T1000 (cell line): ENCODE data around the gene PDIK1L.
A peak's percentile ranks its signal among the peaks of the same experiment; 100 is the strongest.

Experiments
- DNase-seq: peaks from one replicate; lab custom pipeline; 2025; ENCODE audit warnings: mixed read lengths; lab: John Stamatoyannopoulos, UW

Gene PDIK1L

DNA sequence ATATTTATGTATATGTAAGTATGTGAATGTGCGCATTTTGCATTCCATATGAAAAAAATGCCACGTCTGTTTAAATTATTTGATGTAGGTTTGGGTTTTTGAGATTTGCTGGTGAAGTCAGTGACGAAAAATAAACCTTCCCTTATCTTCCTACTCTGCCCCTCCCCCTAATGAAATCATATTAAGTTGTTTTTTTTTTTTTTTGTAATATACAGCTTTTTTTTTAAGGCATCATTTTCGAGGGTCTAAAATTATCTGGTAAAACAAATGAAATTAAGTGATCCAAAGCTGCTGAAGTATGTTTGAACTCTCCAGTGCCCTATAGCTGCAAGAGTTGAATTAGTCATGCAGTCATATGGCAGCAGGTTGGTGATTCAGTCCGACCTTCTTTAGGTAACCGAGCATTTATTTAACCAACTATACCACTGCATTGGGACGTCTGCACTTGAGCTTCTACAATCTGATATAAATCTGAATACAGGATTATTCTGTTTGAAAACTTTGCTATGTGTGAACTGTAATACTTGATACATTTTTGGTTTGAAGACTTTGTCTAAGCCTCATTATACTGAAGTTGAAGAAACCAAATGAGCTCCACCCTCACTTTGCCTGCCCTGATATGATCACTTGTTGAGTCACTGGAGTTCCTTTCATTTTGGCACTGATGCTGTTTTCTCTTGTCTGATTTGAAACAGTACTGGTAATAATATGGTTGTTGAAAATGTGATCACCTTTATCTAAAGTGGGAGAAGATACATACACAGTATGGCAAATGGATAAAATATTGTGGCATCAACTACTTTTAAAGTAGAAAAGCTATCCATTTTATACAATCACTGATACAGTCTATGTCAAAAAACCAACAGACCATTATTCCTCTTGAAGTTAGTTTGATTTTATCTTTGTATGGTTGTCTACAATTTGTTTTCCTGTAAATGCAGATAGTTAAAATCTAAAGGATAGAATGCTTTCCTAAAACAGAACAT is 11.7 kb downstream of the PDIK1L start:
- DNase-seq: no peak

- DNase-seq: no peak
Observed at GRCh38 chr1:26124418-26125331, 13.1 kb downstream of the PDIK1L start.

GRCh38 chr1:26125382-26125781 is 13.8 kb downstream of the PDIK1L start:
- DNase-seq: no peak

GRCh38 chr1:26125946-26126320 is 14.3 kb downstream of the PDIK1L start:
- no peak for DNase-seq

DNA sequence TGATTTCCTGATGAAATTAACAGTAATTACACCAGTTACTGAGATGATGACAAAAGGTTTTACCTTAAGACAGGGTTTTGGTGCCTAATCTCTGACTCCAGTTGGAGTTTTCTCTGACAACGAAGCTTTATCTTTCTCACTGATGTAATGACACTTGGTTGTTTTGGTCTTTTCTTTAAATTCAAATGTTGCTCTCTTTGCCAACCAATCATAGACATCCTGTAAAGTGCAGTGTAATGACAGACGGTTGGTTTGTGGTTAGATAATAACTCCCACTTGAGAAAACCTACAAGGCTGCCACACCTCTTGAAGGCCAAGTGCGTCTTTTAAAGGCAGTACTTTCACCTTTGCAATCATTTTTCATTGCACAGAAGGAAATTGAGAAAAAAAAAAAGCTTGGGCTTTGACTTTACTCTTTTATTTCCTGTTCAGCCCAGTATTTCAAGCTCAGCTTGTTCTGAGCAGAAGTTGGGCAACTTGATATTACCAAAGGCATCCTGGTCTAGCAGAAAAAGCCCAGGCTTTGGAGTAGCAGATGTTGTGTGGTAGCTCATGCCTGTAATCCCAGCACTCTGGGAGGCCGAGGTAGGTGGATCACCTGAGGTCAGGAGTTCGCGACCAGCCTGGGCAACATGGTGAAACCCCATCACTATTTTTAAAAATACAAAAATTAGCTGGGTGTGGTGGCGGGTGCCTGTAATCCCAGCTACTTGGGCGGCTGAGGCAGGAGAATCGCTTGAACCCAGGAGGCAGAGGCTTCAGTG is 14.9 kb downstream of the PDIK1L start:
- no peak for DNase-seq

- DNase-seq: no peak
Observed at GRCh38 chr1:26127235-26128163, 15.9 kb downstream of the PDIK1L start.

- DNase-seq: no peak
Observed at GRCh38 chr1:26129778-26130177, 18.2 kb downstream of the PDIK1L start.

GRCh38 chr1:26130695-26131094 is 19.1 kb downstream of the PDIK1L start:
- DNase-seq: no peak

- no peak for DNase-seq
Observed at GRCh38 chr1:26132128-26132833, 20.7 kb downstream of the PDIK1L start.

DNA sequence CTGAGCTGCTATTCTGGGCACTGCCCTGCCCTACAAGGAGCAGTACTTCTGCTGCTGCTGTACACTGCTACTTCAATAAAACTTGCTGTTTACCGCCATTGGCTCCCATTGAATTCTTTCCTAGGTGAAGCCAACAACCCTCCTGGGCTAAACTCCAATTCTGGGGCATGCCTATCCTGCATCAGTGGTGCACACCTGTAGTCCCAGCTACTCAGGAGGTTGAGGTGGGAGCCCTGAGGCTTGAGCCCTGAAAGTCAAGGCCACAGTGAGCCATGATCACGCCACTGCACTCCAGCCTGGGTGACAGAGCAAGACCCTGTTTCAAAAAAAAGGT is 21.2 kb downstream of the PDIK1L start:
- no peak for DNase-seq

DNA sequence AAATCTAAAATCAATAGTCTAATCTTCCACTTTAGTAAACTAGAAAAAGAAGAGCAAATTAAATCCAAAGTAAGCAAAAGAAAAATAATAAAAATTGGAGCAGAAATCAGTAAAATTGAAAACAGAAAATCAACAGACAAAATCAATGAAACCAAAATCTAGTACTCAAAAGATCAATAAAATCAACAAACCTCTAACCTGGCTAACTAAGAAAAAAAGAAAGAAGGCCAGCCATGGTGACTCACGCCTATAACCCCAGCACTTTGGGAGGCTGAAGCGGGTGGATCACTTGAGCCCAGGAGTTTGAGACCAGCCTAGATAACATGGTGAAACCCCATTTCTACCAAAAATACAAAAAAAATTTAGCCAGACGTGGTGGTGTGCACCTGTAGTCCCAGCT is 22.8 kb downstream of the PDIK1L start:
- no peak for DNase-seq

- no peak for DNase-seq
Observed at GRCh38 chr1:26138974-26139558, 27.4 kb downstream of the PDIK1L start.

- DNase-seq: no peak
Observed at GRCh38 chr1:26142159-26142558, 30.5 kb downstream of the PDIK1L start.

DNA sequence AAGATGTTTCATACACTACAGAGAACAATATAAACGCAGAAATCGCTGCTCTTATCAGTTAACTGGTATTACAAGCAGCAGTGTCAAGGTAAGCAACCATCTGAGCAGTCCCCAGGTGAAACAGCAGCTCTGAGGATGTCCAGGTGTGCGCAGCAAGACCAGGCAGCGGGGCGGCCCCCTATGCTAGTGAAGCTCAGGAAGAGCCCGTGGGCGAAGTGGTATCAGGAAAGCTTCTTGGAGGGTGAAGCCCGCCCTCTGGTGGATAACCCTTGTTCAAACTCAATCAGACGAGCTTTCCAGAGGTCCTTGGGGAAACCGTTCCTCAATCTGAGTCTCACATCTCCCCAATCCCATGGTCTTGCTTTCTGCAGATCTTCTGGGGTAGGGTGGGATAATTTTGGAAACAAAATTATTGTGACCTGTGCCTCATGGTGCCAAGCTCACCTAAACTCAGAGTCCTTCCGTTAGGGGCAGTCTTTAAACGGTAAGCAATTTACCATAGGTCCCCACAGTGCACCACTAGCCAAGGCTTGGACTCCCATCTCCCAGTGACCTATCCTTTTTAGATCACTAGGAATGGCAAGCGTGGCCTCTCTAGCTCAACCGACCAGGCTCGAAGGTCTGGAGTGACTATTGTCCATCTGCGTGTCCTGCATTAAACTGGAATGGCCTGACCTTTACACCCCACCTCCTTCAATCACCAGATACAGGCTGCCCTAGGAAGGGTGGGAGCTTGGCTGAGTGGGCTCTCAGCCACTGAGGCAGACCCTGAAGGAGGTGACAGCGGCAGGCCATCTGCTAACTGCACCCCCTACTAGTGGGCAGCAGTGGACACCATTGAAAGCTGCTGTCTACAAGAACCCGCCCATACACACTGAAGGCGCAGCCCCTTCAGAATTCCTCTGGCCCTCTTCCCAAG is 33.7 kb downstream of the PDIK1L start:
- peak; percentile 48 for DNase-seq

- DNase-seq: no peak
Observed at GRCh38 chr1:26145960-26146294, 34.3 kb downstream of the PDIK1L start.

- no peak for DNase-seq
Observed at GRCh38 chr1:26148887-26149286, 37.3 kb downstream of the PDIK1L start.

- no peak for DNase-seq
Observed at GRCh38 chr1:26153966-26154532, 42.4 kb downstream of the PDIK1L start.

- DNase-seq: no peak
Observed at GRCh38 chr1:26154750-26155149, 43.1 kb downstream of the PDIK1L start.
